ENCODE data around the gene PSMB3.

PSMB3 gene

DNA sequence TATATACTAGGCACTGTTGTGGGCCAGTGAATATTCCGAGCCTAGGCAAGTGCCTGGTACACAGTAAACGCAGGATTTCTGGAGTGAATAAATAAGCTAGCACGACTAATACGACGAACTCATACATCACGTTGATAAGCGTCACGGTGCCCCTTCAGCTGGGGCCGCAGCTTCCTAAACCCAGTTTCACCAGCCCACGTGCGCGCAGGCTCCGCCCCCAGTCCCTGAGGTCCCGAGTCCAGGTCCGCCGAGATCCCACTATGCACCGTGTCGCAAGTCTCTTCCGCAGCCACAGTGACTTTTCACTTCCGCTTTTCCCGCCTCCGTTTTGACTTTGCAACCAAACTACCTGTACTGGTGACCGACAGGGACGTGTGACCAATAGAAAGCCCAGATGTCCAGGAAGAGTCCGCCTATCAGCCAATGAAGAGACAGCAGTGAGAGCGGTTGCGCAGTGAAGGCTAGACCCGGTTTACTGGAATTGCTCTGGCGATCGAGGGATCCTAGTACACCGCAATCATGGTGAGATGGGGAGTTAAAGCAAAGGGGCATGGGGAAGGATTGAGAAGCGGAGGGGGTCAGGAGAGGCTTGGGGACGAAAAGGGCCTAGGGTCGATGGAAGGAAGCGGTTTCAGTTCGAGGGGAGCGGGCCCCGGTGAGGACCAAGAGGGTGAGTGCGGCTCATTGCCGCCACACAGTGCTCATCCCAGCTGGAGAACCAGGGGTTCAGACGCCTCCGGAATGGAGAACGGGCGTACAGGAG is at the start of gene PSMB3:
Gene PSMB3 (plus strand): TSS at position 434 of the 763 bp plus-strand sequence. CDS start 86 bp downstream, at position 520.
- DNase-seq (ENCODE audit: low read depth in 2 of 2), result peak; percentile 84 to 89

DNA sequence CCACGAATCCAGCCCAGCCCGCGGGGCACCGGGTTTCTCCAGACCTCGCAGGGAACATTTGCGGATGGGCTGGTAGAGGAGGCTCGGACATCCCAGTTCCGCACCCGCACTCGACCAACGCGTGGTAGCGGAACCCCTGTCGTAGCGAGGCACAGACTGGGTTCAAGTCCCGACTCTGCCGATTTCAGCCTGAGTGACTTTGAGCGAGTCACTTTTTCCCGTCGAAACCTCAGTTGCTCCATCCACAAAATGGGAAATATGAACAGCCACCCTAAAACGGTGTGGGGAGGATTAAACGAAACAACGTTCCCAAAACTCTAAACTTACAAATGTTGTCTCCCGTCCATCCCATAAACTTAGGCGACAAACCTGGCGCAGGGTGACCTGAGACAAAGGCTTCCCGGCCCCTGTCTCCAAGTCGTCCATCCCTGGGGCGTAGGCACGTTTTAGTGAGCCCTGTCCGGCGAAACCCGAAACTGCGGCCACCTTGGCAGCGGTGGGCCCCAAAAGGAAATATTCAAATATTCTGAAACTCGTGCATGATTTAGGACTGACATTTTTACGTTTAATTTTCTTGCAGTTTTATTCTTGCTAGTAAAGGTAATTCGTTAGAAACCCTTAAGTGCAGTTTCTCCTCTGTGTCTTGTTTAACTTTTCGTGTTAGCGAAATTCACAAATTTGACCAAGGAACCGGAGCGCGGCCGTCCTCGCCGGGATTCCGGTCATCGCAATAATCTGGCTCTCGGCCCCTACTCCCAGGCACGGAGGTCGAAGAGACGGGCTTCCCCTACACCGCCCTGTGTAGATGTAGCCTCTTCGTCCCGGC is 49.4 kb upstream of the PSMB3 start:
- DNase-seq (ENCODE audit: low read depth in 2 of 2), result no peak

DNA sequence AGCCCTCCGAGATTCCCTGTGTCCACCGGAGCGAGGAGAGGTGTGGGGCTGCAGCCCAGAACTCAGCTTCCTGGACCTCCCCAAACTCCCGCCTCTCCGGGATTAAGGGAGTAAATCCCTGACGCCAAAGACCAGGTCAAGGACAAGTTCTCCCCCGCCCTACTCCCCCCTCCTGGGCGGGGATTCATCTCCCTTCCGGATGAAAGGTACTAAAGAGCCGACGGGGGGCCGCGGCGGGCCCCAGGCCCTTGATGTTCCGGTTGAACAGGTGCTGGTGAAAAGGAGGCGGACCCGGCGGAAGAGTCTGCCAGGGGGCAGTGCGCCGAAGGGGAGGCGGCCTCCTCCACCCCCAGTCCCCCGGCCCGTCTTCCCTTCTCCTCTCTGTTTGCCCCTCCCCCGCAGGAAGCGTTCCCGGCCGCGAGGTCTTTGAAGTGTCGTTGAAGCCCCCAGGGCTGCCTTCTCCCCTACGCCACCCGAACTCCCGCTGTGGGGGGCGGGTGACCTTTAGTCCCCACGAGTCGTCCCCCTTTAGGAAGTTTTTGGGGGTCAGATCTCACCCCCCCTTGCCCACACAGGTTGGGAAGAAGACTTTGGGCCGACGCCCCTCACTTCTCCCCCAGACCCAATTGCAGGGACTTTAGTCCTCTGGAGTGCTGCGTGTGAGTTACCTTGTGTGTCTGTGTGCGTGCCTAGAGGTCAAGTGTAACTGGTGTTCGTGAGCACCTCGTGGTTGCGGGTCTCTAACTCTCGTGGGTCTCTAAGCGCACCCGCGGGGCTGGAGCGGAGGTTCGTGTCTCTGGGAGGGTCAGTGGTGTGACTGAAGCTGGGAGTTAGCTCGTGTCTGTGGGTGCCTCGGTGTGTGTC is 48.6 kb upstream of the PSMB3 start:
- peak; percentile 32 to 42 for DNase-seq (ENCODE audit: low read depth in 2 of 2)

DNA sequence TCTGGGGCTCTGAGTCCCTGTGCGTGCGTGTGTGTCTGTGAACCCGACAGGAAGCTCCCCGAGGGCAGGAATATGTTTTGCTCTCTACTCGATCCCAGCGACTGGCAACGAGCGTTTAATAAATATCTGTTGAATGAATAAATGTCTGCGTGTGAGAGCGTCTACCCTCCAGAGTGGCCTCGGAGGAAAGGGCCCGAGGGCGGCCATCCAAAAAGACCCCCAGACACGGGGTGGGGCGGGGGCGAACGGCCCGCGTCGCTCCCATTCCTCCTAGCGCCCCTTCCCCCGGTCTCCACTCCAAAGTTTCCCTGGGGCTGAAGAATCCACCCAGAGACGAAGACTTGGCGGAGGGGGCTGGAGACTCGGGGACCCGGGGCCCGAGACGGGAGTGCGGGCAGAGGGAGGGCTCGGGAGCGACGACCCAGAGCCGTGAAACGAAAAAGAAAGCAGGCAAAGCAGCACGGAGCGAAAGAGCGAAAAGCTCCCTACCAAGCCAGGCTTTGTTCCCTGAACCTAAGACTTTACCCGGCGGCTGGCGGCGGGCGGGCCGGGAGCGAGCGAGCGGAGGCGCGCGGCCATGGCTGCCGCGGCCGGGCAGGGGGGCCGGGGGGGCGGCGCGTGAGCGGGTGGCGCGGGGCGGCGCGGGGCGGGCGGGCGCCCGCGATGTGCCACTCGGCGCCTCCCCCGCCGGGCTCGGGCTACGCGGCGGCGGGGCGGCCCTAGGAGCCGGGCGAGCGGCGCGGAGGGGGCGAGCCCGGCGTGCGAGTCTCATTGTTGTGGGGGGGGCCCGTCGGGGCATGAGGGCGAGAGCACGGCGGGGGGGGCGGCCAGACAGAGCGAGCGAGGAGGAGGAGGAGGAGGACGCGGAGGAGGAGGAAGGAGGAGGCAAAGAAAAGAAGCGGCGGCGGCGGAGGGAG is 47.7 kb upstream of the PSMB3 start, which contains the start of gene MLLT6:
Gene MLLT6 (plus strand): TSS at position 668 of the 917 bp plus-strand sequence. CDS start 360 bp downstream, outside the sequence.
- DNase-seq (ENCODE audit: low read depth in 2 of 2), result peak; percentile 52 to 60

DNA sequence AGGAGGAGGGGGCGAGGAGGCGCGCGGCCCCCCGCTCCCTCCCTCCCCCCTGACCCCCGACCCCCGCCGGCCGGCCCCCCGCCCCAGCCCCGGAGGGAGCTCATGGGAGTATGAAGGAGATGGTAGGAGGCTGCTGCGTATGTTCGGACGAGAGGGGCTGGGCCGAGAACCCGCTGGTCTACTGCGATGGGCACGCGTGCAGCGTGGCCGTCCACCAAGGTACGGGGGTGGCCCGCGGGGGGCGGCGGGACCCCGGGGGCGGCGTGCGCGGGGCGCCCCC is 47.1 kb upstream of the PSMB3 start:
- DNase-seq (ENCODE audit: low read depth in 2 of 2), result no peak

DNA sequence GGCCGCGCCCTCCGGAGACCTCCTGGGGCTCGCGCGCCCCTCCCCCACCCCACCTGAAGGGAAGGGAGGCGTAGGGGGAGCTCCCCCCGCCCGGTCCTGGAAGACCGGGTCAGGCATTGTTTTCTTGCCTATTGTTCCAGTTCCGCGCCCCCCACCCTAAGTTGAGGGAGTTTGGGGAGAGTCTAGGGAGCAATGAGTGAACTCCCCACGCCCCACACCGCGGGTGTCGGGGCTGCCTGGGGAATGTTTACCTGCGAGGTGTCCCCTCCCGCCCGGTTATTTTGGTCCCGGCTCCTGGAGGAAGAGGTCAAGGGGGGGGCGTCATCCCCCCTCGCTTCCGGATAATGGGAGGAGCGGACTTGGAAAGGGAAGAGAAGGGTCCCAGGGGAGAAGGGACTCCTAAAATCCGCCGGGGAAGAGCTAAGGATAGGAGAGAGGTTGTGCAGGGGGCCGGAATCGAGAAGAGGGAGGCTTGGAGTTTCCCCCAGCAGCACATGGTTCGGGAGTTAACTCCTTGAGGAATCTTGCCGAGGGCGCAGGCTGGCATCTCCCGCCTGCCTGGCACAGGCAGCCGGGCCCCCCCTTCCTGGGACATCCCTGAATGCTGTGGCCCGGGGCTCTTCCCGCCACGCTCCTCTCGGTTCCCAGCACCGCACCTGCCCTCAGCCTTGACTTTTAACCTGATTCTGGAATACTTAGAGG is 46.6 kb upstream of the PSMB3 start:
- DNase-seq (ENCODE audit: low read depth in 2 of 2), result no peak

DNA sequence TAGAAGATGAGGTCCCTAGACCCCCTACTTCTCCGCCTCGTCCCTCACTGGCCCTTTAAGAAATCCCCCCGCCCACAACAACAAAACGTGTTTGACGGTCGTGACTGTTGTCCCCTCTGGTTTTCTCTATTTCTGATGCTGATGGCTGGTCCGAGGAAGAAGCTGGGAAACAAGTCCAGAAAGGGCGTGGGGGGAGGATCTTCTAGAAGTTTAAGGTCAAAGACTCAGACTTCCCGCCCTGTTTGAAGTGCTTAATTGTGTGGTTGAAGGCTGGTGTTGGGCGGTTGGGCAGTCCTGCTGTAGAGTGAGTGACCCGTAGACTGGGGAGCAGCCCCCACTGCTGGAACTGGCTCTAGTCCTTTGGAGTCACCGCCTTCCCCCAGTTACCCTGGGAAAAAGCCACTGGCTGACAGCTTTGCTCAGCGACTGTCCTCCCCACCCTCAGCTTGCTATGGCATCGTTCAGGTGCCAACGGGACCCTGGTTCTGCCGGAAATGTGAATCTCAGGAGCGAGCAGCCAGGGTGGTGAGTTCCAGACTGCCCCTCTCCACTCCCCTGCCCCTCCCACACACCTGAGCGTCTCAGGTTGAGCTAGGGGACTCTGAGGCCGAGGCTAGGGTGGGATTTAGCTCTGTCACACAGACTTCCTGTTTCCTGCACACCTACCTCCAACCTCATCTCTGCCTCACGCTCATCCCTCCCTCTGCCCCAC is 45.9 kb upstream of the PSMB3 start:
- DNase-seq (ENCODE audit: low read depth in 2 of 2), result no peak

DNA sequence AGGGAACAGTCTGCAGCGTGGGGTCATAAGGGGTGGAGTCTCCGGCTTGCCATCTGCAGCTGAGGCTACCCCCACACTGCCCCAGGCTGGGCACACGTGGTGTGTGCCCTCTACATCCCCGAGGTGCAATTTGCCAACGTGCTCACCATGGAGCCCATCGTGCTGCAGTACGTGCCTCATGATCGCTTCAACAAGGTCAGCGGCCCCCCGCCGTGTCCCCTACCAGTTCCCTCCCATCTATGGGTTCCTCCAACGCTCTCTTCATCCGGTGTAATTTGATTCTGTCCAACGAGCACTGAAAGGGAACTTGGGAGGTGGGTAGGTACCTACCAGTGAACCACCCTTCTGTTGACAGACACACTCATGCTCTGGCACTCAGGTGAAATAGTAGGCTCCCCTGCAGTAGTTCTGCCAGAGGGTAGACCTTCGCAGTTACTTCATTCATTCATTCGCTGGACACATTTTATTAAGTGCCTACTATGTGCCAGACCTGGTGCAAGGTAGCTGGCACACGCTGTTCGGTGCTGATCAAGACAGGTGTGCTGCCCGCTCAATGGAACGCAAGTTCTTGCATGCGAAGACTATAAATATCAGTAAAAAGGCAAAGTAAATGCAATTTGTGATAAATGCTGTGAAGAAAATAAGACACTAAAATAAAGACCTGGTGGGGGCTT is 44.7 kb upstream of the PSMB3 start:
- no peak for DNase-seq (ENCODE audit: low read depth in 2 of 2)

DNA sequence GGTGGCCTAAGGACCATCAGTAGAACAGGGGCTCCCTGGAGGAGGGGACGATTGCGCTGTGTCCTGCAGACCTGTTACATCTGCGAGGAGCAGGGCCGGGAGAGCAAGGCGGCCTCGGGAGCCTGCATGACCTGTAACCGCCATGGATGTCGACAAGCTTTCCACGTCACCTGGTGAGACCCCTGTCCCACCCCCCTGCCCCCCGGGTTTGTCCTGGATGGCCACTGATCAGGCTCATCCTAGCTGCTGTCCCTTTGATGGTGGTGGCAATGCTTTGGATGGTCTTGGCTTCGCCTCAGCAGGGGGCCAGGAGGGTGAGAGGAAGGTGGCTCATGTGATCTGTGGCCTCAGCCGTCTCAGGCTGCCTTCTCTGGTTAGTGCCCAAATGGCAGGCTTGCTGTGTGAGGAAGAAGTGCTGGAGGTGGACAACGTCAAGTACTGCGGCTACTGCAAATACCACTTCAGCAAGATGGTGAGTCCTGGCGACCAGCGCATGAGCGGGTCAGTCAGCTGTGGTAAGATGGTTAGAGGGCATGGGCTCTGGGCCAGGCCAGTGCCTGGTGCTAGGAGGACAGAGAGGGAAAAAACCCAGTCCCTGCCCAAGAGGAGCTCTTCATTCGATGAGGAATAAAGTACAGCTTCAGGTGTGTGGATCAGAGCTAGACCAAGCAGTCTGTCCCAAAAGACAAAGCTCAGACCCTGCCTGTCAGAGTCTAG is 43.3 kb upstream of the PSMB3 start:
- DNase-seq (ENCODE audit: low read depth in 2 of 2), result no peak

DNA sequence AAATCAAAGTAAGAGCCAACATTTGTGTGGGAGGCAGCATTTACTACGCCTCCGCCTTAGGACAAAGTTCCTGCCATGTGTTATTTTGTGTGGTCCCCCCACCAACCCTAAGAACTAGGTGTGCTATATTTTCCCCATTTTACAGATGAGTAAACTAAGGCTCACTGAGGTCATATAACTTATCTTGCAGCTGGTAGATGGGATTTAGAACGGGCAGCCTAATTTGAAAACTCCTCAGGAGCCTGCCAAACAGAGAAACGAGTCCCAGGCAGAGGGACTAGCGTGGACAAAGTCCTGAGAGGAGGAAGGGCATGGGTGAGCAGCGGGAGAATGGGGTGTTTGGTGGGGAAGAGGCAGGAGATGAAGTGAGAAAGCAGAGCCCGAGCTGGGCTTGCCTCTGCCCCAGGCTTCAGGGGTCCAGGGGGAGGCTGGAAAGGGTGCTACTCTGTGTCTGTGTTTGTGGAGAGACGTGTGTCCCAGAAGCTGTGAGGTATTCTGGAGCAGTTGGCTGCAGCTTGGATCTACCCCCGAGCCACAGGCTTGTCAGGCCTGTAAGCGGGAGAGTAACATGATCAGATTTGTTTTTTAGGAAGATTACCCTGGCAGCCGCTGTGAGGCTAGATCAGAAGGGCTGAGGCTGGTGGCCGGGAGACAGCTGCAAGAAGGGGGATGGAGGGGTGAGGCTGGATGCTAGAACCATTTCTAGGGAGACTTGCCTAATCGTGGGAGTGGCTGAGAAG is 42.5 kb upstream of the PSMB3 start:
- no peak for DNase-seq (ENCODE audit: low read depth in 2 of 2)

DNA sequence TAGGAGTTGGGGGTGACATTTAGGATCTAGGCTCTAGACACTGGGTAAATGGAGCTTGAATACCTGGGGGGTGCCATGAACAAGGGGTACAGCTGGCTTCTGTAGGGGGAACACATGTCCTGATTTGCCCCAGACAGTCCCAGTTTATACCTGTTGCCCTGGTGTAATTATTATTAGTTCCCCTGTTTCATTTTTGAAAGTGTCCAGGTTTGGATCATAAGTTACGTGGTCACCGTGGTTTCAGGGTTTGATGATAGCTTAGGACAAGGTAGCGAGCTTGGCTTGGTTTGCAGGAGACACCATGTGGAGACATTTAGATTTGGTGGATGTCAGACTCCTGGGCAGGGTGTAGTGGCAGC is 42.0 kb upstream of the PSMB3 start:
- DNase-seq (ENCODE audit: low read depth in 2 of 2), result no peak

DNA sequence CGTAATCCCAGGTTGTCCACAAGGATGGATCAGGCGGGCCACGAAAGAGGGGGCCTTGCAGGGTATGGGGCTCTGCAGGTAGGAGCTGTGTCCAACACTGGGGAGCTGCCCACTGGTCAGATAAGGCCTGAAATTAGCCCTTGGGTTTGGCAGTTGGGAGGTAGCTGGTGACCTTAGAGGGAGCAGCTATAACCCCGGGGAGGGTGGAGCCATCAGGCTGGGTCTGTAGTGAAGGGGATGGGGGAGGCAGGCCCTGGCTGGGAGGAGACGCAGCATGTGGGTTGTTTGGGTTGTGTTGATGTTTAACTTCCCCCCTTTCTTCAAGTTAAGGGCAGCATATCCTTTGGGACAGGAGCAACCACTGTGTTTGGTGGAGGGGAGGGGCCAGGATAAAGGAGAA is 41.6 kb upstream of the PSMB3 start:
- DNase-seq (ENCODE audit: low read depth in 2 of 2), result no peak

DNA sequence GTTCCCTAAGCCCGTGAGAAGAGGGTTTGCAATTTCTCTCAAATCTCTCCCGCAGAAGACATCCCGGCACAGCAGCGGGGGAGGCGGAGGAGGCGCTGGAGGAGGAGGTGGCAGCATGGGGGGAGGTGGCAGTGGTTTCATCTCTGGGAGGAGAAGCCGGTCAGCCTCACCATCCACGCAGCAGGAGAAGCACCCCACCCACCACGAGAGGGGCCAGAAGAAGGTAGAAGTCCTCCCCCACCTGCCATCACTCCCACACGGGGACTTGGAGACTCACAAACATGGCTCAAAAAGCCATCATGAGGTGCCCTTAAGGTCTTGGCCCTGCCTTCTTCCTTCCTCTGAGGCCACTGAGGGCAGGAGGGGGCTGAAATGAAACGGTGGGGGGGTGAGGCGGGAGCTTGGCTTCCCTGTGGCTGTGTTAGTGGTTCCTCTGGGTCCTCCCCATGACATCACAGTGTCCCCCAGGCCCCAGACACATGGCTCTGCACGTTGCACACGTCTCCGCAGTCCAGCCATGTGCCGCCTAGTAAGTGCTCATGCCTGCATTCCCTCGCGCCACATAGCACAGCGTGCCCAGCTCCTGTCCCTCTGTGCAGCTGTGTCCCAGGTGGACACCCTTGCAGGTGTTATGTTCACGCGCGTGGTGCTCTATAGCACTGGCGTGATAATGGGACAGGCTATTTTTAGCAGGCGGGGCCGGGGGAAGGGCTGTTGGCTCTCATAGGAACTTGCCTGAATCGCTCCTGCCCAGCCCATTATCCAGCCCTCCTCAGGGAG is 40.6 kb upstream of the PSMB3 start:
- DNase-seq (ENCODE audit: low read depth in 2 of 2), result no peak

DNA sequence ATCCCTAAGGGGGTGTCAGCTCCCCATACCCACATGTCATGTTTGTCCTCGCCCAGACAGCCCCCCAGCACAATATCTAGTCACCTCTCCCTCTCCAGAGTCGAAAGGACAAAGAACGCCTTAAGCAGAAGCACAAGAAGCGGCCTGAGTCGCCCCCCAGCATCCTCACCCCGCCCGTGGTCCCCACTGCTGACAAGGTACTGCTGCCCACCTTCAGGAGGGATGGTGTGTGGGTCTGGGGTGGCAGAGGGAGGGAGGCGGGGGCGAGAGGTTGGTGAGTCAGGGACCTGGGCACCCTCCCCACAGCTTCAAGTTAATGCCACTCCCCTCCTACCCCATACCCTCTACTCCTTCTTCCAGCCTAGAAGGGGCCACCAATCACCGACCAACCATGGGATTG is 39.9 kb upstream of the PSMB3 start:
- no peak for DNase-seq (ENCODE audit: low read depth in 2 of 2)

DNA sequence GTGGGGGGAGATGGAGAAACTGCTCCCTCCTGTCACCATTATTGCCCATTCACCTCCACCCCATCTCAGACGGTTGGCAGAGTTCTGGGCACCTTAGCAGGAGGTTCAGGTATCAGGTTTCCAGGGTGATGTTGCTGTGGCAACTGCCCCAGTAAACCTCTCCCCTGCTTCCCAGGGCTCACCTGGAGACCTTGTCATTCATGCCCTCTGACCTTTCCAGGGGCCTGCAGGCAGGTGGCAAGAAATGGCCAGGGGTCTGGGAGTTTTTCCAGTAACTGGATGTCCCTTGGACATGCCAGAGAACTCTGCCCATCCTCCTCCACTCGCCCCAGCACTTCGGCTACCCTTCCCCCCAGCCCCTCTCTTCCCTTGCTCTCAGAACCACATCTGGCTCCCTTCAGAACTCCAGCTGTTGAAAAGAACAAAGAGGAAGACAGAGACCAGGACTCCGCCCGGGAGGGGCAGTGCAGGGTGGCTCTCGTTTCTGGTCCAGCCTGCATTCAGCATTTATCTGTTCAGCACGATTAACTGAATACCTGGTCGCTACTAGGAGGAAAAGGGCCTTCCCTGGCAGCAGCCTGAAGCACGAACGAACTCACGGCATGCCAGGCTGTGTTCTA is 39.0 kb upstream of the PSMB3 start:
- DNase-seq (ENCODE audit: low read depth in 2 of 2), result no peak

DNA sequence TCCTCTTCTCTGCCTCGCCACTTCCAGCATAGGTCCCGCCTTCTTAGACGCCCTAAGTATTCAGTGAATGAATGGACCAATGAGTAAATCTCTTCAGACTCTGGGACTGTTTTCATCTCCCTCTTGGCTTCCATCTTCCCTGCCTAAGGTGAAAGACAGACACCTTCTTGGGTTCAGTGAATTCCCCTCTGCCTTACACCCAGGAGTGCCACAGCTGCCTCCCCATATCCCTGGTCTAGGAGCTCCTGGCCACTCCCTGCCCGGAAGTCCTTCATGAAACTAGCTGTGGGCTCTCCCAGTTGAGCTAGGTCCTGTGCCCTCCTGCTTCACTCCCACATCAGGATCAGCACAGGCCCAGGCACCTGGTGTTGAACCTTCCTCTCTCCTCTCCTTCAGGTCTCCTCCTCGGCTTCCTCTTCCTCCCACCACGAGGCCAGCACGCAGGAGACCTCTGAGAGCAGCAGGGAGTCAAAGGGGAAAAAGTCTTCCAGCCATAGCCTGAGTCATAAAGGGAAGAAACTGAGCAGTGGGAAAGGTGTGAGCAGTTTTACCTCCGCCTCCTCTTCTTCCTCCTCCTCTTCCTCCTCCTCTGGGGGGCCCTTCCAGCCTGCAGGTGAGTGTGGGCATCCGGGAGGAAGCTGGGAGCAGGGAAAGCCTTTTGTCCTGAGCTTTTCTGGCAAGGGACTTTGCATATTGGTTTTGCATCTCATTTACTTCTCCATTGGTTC is 37.2 kb upstream of the PSMB3 start:
- DNase-seq (ENCODE audit: low read depth in 2 of 2), result no peak

Measured in stimulated activated CD8-positive, alpha-beta memory T cell treated with anti-CD3 and anti-CD28 coated beads, Interleukin-7, amount 100 ng/mL, for 1 hour (primary cell).